Measurements from ENCODE around the gene IRAK3. TPM values are rescaled to one million over a fixed set of nuclear protein-coding genes. Genes with fewer than 3 reads are reported as not detected.
A peak's percentile ranks its signal among the peaks of the same experiment; 100 is the strongest.
"Not testable (repeated sequence)": the region's sequence is repeated elsewhere in the genome, so short reads cannot be mapped to it uniquely, and the experiment has no call there.

IRAK3 gene
- total RNA-seq, 4 donors from 2014 or later = 62.3 to 136 (median 76.2) TPM

- peak; percentile 96 for ATAC-seq (ENCODE audit: low FRiP score)
- peak; percentile 44 for DNase-seq (ENCODE audit: low spot score)
Measured at GRCh38 chr12:66169221-66170170, 19.5 kb upstream of the IRAK3 start, which contains the start of gene TMBIM4. TMBIM4 (minus strand) TSS chr12:66169996; CDS start chr12:66169951, 45 bp downstream.

DNA sequence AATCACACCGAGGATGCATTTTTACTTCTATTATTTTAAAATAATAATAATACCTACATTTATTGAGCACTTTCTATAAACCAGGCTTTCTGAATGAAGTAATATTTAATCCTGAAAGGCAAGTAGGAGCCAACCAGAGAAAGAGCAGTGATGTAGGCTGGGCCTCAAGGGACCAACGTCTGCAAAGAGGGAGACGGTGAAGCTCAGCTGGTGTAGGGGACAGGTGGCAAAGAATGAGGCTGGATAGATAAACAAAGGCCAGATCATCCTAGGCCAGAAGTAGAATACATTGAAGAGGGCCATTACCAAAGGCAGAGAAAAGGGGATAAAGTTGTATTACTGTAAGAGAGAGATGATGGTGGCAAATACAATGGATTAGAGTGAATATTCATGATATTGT is 18.4 kb upstream of the IRAK3 start:
- no peak for TF ChIP-seq CTCF (IDR thresholded peaks at IDR 0.05)
- no peak for ATAC-seq (ENCODE audit: low FRiP score)
- no peak for DNase-seq (ENCODE audit: low spot score)

More at GRCh38 chr12:66169221-66170170, 19.5 kb upstream of the IRAK3 start, which contains the start of gene TMBIM4:
- peak in 1 of 3 donors; percentile 45 for TF ChIP-seq CTCF (IDR thresholded peaks at IDR 0.05)

GRCh38 chr12:66174391-66175325 is 14.4 kb upstream of the IRAK3 start:
- ATAC-seq (ENCODE audit: low FRiP score); DNase-seq (ENCODE audit: low spot score): not testable (repeated sequence)

- no peak for TF ChIP-seq CTCF (IDR thresholded peaks at IDR 0.05)
- DNase-seq (ENCODE audit: low spot score) (no peak), ATAC-seq (ENCODE audit: low FRiP score) (peak; percentile 75)
Measured at GRCh38 chr12:66176105-66176900, 12.7 kb upstream of the IRAK3 start.

GRCh38 chr12:66182956-66183355 is 6.1 kb upstream of the IRAK3 start:
- ATAC-seq (ENCODE audit: low FRiP score) (no peak), DNase-seq (ENCODE audit: low spot score) (no peak)
- no peak for TF ChIP-seq CTCF (IDR thresholded peaks at IDR 0.05)

DNA sequence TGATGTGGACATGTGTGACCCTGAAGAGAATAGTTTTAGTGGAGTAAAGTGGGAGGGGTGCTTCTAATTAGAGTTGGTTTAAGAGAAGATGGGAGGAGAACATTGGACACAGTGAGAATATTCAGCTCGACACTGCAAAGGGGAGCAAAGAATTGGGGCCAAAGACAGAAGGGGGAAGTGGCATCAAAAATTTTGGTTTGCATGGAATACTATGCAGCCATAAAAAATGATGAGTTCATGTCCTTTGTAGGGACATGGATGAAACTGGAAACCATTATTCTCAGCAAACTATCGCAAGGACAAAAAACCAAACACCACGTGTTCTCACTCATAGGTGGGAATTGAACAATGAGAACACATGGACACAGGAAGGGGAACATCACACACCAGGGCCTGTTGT is 4.2 kb upstream of the IRAK3 start:
- not testable (repeated sequence) for ATAC-seq (ENCODE audit: low FRiP score); DNase-seq (ENCODE audit: low spot score)

GRCh38 chr12:66187036-66187435 is 2.0 kb upstream of the IRAK3 start:
- DNase-seq (ENCODE audit: low spot score) (no peak), ATAC-seq (ENCODE audit: low FRiP score) (no peak)
- no peak for TF ChIP-seq CTCF (IDR thresholded peaks at IDR 0.05)
